Activated T-cell treated with anti-CD3 and anti-CD28 coated beads, Interleukin-2, amount 50 U/mL, for 72 hours (primary cell): ENCODE measurements around the gene GPA33. TPM values are rescaled to one million over a fixed set of nuclear protein-coding genes. Genes with fewer than 3 reads are reported as not detected.
"Not testable (repeated sequence)": the region's sequence is repeated elsewhere in the genome, so short reads cannot be mapped to it uniquely, and the experiment has no call there.

Source experiments
- ATAC-seq, 2 donors: fragments of 150-1000 bp; cut with Tn5 transposase; replicated peaks in 1 of 2; 2 replicates each; pipeline ENCODE4 v1.10.0; 2021; ENCODE audit warnings: moderate library complexity in 2 of 2, mild to moderate bottlenecking in 1 of 2
- DNase-seq, 2 donors: peaks; one replicate each; pipeline ENCODE4 v3.0.0; 2021 to 2022; ENCODE audit warnings: mixed read lengths in 1 of 2
- H3K27ac Mint-ChIP-seq: one replicate; pipeline ENCODE4 v1.8.0; 2022; ENCODE audit warnings: mild to moderate bottlenecking, moderate library complexity, mixed read lengths
- H3K27me3 Mint-ChIP-seq: one replicate; pipeline ENCODE4 v1.8.0; 2022; ENCODE audit warnings: low read depth, mixed read lengths
- H3K36me3 Mint-ChIP-seq, 2 donors: one replicate each; pipeline ENCODE4 v1.8.0; 2022; ENCODE audit warnings: mixed read lengths in 2 of 2, mild to moderate bottlenecking in 1 of 2; ENCODE audit not compliant: insufficient read depth in 2 of 2
- H3K4me1 Mint-ChIP-seq: one replicate; pipeline ENCODE4 v1.8.0; 2022; ENCODE audit warnings: low read depth, mixed read lengths
- H3K4me3 Mint-ChIP-seq, 2 donors: one replicate each; pipeline ENCODE4 v1.8.0; 2022; ENCODE audit warnings: mild to moderate bottlenecking in 2 of 2, mixed read lengths in 2 of 2, moderate library complexity in 2 of 2
- H3K9me3 Mint-ChIP-seq, 2 donors: one replicate each; pipeline ENCODE4 v1.8.0; 2022; ENCODE audit warnings: mixed read lengths in 2 of 2
- total RNA-seq, 2 donors: library from RNA; stranded (reverse); gene quantifications; one replicate each; pipeline ENCODE4 v1.2.3, GENCODE V29; 2022

The GPA33 gene
- total RNA-seq, 2 donors from 2014 or later: 2.6 to 5.2 TPM

DNA sequence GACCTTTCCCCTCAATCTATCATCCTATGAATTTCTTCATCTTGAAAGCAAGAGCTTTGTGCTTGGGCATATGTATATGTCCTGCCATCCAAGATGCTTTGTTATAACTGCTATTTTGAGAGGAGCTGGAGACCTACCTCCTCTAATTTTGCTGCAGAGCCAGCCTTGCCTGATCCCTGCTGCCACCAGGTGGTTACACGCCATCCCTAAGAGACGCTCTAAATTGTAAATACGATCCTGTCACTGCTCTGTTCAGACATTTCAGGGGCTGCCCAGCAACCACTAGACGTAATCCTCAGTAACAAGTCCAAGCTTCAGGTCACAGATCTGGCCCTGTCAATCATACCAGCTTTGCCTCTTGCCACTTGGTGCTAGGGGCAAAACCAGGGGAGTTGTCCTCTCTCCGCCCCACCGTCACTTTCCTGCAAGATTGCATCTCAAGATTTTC is 32.9 kb downstream of the GPA33 start:
- no peaks in the 10 kb centered on the region for H3K36me3 Mint-ChIP-seq
- peaks cover 12% of the 10 kb centered on the region for H3K4me1 Mint-ChIP-seq
- ATAC-seq (peak; percentile 64 to 69), DNase-seq (peak; percentile 44 to 47)
- no peak overlapping the region for H3K4me3 Mint-ChIP-seq
- no peaks in the 10 kb centered on the region for H3K9me3 Mint-ChIP-seq
- no peak overlapping the region for H3K27ac Mint-ChIP-seq
- H3K27me3 Mint-ChIP-seq: no peaks in the 10 kb centered on the region

DNA sequence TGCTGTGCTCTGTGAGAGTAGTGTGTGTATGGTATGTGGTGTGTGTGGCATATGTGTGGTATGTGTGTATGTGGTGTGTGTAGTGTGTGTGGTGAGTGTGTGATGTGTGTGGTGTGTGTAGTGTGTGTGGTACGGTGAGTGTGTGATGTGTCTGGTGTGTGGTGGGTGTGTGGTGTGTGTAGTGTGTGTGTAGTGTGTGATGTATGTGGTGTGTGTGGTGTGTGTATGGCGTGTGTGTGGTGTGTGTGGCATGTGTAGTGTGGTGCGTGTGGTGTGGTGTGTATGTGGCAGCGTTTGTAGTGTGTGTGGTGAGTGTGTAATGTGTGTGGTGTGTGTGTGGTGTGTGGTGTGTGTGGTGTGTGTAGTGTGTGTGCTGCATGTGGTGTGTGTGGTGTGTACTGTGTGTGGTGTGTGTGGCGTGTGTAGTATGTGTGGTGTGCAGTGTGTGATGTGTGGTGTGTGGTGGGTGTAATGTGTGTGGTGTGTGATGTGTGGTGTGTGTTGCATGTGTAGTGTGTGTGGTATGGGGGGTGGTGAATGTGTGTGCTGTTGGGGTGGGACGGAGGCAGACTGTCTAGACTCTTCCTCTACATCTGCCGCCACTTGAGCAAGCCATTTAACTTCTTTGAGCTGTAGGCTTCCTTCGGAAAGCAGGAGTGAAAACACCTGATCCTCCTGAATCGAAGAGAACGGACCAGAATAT is 33.5 kb downstream of the GPA33 start:
- no peaks in the 10 kb centered on the region for H3K27me3 Mint-ChIP-seq
- DNase-seq: no peak
- no peaks in the 10 kb centered on the region for H3K9me3 Mint-ChIP-seq
- H3K4me1 Mint-ChIP-seq: peaks cover 12% of the 10 kb centered on the region
- peak in 1 of 2 donors; percentile 30 for ATAC-seq
- no peak overlapping the region for H3K27ac Mint-ChIP-seq
- no peaks in the 10 kb centered on the region for H3K36me3 Mint-ChIP-seq
- no peak overlapping the region for H3K4me3 Mint-ChIP-seq

DNA sequence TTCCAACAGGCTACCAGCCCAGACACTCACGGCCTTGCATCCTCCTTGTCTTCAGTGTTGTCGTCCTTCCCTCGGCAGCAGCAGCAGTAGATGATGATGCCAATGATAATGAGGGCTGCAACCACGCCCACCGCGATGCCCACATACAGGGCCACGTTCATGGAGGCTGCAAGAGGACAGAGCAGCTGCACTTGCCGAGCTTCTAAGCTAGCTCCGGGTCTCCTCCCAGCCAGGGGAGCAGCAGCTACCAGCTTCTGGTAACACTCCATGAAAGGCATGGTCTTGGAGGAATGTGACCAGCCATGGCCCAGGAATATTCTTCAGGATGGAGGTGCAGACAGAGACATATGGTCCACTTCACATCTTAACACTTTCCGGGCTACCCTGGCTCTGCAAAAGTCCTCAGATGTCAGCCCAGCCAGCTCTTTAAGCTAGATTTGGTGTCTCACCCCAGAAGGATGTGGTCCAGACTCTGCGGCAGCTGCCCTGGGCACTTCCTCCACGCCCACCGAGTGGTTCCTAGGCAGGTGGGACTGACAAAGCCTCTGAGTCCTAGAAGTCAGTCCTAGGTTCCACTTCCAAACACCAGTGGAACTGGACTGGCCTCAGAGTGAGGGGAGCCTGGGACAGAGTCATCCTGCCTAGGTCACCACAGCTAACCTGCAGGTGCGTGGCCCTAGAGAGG is 35.1 kb downstream of the GPA33 start:
- no peak for ATAC-seq
- H3K36me3 Mint-ChIP-seq: no peaks in the 10 kb centered on the region

DNA sequence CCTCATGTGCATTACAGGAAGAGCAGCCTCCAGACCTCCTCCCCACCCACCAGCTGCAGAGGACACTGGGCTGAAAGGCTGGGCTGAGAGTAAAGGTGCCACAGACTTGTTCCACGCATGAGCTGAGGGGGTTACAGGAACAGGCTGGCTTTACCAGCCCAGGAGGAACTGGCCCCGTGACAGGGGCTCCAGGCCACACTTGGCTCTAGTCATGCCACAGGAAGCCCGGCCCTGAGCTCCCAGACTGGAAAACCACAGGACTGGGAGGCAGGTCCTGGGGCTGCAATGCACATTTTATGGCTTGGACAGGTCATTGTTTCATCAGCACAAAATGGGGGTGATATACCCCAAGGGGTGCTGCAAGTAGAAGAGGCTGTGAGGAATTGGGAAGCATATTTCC is 35.6 kb downstream of the GPA33 start:
- no peak for ATAC-seq
- Mint-ChIP-seq H3K27ac (no peak overlapping the region), H3K9me3 (no peaks in the 10 kb centered on the region), H3K36me3 (no peaks in the 10 kb centered on the region), H3K4me3 (no peak overlapping the region), H3K27me3 (no peaks in the 10 kb centered on the region), H3K4me1 (peaks cover 10% of the 10 kb centered on the region)
- no peak for DNase-seq

More for the DNA sequence above, 35.1 kb downstream of the GPA33 start:
- H3K27ac Mint-ChIP-seq: no peak overlapping the region
- no peak overlapping the region for H3K4me3 Mint-ChIP-seq
- H3K27me3 Mint-ChIP-seq: no peaks in the 10 kb centered on the region
- no peaks in the 10 kb centered on the region for H3K9me3 Mint-ChIP-seq
- H3K4me1 Mint-ChIP-seq: peaks cover 12% of the 10 kb centered on the region
- DNase-seq: no peak

DNA sequence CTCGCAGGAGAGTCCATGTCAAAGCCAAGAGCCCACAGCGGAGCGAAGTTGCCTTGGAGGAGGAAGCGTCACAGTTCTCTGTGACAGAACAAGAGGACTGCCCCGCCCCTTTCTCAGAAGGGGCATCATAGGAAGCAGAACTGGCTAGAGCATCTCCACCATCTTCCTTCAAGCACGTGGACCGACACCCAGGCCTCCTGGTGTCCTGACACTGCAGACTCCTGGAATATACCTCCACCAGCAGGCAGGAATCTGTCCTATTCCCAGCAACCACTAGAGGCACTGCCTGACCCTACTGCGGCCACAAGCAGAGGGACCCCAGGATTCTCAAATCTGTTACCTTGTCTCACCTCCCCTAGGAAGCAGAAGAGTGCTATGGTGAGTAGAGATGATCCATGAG is 37.8 kb downstream of the GPA33 start:
- no peak overlapping the region for H3K4me3 Mint-ChIP-seq
- H3K4me1 Mint-ChIP-seq: no peaks in the 10 kb centered on the region
- no peak overlapping the region for H3K27ac Mint-ChIP-seq
- no peaks in the 10 kb centered on the region for H3K27me3 Mint-ChIP-seq
- DNase-seq: no peak
- no peak for ATAC-seq
- no peaks in the 10 kb centered on the region for H3K36me3 Mint-ChIP-seq
- H3K9me3 Mint-ChIP-seq: no peaks in the 10 kb centered on the region

DNA sequence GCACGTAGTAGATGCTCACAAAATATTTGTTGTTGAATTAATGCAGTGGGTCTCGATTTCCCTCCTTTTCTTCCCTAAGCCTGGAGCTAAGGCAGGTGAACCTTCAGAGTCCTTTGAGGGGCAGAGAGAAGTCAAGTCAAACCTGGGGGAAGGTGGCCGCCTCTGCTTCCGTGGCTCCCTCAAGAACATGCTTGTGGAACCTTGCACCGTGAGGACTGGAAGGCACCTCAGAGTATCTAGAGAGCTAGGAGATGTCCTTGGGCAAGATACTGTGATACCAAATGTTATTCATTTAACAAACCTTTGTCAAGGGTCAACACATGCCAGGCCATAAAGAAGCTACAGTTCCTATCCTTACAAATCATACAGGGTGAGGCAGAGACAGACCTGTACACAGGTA is 38.3 kb downstream of the GPA33 start:
- DNase-seq: no peak
- no peaks in the 10 kb centered on the region for H3K9me3 Mint-ChIP-seq
- no peak for ATAC-seq
- H3K4me3 Mint-ChIP-seq: no peak overlapping the region
- H3K36me3 Mint-ChIP-seq: no peaks in the 10 kb centered on the region
- H3K4me1 Mint-ChIP-seq: no peaks in the 10 kb centered on the region
- no peak overlapping the region for H3K27ac Mint-ChIP-seq
- H3K27me3 Mint-ChIP-seq: no peaks in the 10 kb centered on the region

DNA sequence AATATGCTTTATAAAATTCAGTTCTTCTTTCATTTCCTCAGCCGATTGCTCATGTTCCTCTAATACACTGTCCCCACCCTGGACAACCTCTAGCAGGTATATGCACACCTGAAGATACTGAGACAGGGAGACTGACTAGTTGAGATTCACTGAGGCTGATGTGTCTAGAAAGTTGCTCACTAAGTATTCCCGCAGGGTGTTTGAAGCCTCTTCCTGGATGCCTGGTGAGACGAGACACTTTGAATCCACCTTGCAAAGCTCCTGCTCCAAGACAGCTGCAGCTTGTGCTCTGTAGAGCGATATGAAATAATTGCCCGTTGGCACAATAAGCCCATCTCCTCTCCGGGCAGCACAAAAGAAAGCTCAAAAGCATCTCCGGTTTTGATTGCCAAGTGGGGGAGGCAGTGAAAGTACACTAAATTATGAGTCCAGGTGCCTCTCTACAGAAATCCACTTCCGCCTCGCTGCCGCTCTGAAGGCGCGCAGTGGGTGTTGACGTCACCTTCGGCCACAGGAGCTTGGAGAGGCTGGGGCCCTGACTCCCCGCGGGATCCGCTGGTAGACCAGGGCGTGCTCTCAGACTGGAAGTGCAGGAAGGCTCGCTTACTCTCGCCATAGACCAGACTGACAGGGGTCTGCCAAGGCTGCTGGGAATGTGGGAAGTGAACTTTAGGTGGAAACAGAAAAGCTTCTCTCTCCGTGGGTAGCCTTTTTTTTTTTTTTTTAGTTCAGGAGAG is 46.3 kb downstream of the GPA33 start:
- Mint-ChIP-seq H3K4me3 (peak overlapping the region; percentile 78 to 95), H3K27ac (peak overlapping the region; percentile 44), H3K27me3 (no peaks in the 10 kb centered on the region), H3K36me3 (no peaks in the 10 kb centered on the region), H3K9me3 (no peaks in the 10 kb centered on the region), H3K4me1 (peaks cover 19% of the 10 kb centered on the region)
- peak; percentile 100 for ATAC-seq
- DNase-seq: peak; percentile 76 to 85

DNA sequence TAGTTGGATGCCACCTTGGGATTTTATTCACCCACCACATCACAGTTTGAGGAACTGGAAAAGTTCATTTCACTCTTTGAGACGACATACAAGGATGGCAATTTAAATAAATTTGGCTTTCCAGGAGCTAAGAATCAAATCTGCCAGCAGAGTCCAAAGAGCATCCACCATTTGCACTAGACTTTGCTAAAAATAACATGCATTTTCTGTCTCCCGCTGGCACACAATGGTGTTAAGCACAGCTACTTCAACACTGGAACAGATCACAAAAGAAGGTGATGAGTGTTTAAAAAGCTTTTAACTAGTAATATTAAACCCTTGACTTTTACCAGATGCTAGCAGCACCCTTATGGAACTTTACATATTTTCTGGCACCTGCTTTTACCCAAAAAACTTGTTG is 56.5 kb downstream of the GPA33 start:
- Mint-ChIP-seq H3K27me3 (peaks cover under 1% of the 10 kb centered on the region), H3K9me3 (no peaks in the 10 kb centered on the region), H3K27ac (no peak overlapping the region), H3K4me1 (no peaks in the 10 kb centered on the region), H3K36me3 (no peaks in the 10 kb centered on the region), H3K4me3 (no peak overlapping the region)
- no peak for DNase-seq
- no peak for ATAC-seq

DNA sequence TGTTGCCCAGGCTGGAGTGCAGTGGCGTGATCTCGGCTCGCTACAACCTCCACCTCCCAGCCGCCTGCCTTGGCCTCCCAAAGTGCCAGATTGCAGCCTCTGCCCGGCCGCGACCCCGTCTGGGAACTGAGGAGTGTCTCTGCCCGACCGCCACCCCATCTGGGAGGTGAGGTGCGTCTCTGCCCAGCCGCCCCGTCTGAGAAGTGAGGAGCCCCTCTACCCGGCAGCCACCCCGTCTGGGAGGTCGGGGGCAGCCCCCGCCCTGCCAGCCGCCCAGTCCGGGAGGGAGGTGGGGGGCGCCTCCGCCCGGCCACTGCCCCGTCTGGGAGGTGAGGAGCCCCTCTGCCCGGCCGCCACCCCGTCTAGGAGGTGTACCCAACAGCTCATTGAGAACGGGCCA is 60.6 kb downstream of the GPA33 start:
- H3K9me3 Mint-ChIP-seq, H3K4me3 Mint-ChIP-seq, H3K4me1 Mint-ChIP-seq, ATAC-seq, DNase-seq, H3K27ac Mint-ChIP-seq, H3K36me3 Mint-ChIP-seq: not testable (repeated sequence)
- H3K27me3 Mint-ChIP-seq: peaks cover 23% of the 10 kb centered on the region

DNA sequence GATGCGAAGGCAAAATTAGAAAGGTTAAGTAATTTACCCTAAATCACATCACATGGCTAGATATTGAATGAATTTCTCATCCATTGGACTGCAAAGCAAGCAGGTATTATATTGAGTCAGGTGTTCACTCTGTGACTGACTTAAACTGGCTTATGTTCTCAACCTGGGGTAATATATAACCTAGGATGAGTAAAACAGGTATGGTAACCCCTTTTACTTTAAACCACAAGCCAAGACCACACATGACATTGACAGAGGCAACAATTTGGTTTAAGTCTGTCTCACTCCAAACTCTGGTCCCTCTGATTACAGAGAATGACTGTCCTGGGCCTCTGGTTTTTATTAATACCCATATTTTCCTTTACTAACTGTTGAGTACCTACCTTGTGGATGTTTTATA is 67.8 kb downstream of the GPA33 start:
- peaks cover 11% of the 10 kb centered on the region for H3K27me3 Mint-ChIP-seq
- no peaks in the 10 kb centered on the region for H3K4me1 Mint-ChIP-seq
- no peak overlapping the region for H3K4me3 Mint-ChIP-seq
- no peaks in the 10 kb centered on the region for H3K36me3 Mint-ChIP-seq
- H3K9me3 Mint-ChIP-seq: no peaks in the 10 kb centered on the region
- DNase-seq: no peak
- no peak overlapping the region for H3K27ac Mint-ChIP-seq
- ATAC-seq: peak; percentile 53 to 61

DNA sequence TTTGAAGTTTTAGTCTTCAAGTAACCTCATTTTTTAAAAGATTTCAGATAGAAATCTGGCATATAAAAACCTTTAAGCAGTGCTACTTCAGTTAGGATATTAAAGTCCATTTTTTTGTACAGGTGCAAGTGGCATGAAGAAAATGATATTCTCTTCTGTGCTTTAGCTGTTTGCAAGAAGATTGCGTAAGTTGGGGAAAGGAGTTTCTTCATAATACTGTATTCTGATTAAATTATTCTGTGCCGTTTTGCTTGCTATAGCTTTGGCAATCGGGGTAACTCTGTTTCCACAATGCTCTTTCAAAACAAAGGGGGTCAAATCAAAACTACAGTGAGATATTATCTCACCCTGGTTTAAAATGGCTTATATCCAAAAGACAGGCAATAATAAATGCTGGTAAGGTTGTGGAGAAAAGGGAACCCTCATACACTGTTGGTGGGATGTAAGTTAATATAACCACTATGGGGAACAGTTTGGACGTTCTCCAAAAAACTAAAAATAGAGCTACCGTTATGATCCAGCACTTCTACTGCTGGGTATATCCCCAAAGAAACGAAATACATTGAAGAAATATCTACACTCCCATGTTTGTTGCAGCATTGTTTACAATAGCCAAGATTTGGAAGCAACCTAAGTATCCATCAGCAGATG is 74.0 kb downstream of the GPA33 start:
- no peaks in the 10 kb centered on the region for H3K36me3 Mint-ChIP-seq
- H3K27me3 Mint-ChIP-seq: peaks cover 22% of the 10 kb centered on the region
- peaks cover 1% of the 10 kb centered on the region for H3K4me1 Mint-ChIP-seq
- H3K9me3 Mint-ChIP-seq: no peaks in the 10 kb centered on the region
- no peak for ATAC-seq
- H3K27ac Mint-ChIP-seq: no peak overlapping the region
- H3K4me3 Mint-ChIP-seq: no peak overlapping the region
- no peak for DNase-seq

DNA sequence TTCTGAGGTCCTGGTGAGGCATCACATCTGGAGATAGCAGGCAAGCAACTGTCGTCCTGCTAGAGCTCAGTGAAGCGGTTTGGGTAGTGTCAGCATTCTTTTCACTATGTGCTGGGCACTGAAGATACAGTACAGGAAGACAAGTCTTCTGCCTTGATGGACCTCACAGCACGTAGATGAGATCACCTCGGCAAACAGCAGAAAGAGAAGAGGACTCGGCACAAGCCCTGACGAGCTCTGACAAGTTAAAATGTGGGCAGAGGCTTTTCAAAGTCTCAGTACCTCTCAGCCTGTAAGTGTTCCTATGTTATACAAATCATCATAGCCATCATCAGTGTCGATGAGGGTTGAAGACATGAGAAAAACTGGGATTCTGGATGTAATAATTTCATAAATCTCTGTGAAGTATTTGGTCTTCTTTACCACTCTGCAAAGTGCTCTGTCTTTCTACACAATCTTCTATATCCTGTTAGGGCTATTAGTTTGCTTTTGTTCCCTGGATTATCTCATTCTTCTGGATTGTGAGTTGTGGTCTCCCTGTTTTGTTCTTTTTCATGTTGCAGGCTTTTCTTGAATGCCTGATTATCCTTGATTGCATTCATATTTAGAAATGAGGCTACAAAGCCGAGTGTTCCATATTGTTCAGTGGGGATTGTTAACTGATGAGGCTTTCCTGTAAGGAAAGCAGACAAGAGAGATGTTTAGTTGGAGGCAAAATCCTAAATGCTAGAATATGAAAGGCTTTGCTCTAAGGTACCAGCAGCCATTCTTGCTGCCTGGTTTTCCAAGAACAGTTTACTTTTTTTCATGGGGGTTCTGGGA is 76.9 kb downstream of the GPA33 start:
- DNase-seq: no peak
- no peak overlapping the region for H3K4me3 Mint-ChIP-seq
- H3K27ac Mint-ChIP-seq: no peak overlapping the region
- peaks cover 36% of the 10 kb centered on the region for H3K27me3 Mint-ChIP-seq
- peaks cover 11% of the 10 kb centered on the region for H3K4me1 Mint-ChIP-seq
- no peaks in the 10 kb centered on the region for H3K36me3 Mint-ChIP-seq
- H3K9me3 Mint-ChIP-seq: no peaks in the 10 kb centered on the region
- no peak for ATAC-seq
